Gastrocnemius medialis (tissue), 4 donors: ENCODE measurements around the gene NR2E1. TPM values are rescaled to one million over a fixed set of nuclear protein-coding genes. Genes with fewer than 3 reads are reported as not detected.

Experiments used
- ATAC-seq, 2 donors: fragments of 150-250 bp; one replicate each; pipeline ENCODE4 v1.9.1; 2016
- DNase-seq, 2 donors: peaks; one replicate each; pipeline ENCODE4 v3.0.0-alpha.2; 2019
- H3K27ac ChIP-seq, 4 donors: fragments of 200-600 bp; sonication (generic); 1 replicate in 1 of 4; 2 replicates in 3 of 4; pipeline ENCODE4 v1.5.1; 2016 to 2018; ENCODE audit warnings: mild to moderate bottlenecking in 2 of 4, moderate library complexity in 1 of 4
- H3K27me3 ChIP-seq, 3 donors: fragments of 200-600 bp; sonication (generic) in 2 of 3; 1 replicate in 1 of 3; 2 replicates in 2 of 3; pipeline versions ENCODE4 v1.5.1 to v1.6.0; 2016 to 2019; ENCODE audit warnings: mild to moderate bottlenecking in 1 of 3, moderate library complexity in 1 of 3
- H3K36me3 ChIP-seq, 2 donors: fragments of 200-600 bp; sonication (generic) in 1 of 2; one replicate each; pipeline ENCODE4 v1.5.1; 2017 to 2018
- H3K4me1 ChIP-seq, 2 donors: fragments of 200-600 bp; sonication (generic) in 1 of 2; one replicate each; pipeline ENCODE4 v1.5.1; 2016 to 2017; ENCODE audit warnings: mild to moderate bottlenecking in 2 of 2
- H3K4me3 ChIP-seq, 4 donors: fragments of 200-600 bp; sonication (generic) in 3 of 4; 1 replicate in 1 of 4; 2 replicates in 3 of 4; pipeline ENCODE4 v1.5.1; 2016 to 2019; ENCODE audit warnings: mild to moderate bottlenecking in 2 of 4
- H3K9me3 ChIP-seq, 3 donors: fragments of 200-600 bp; sonication (generic) in 2 of 3; 1 replicate in 1 of 3; 2 replicates in 2 of 3; pipeline ENCODE4 v1.5.1; 2016 to 2019
- CTCF ChIP-seq, 5 experiments: fragments of 450-650 bp in 3 of 5; fragments of 200-600 bp in 2 of 5; sonication (generic) in 2 of 5; IDR thresholded peaks in 4 of 5; conservative IDR thresholded peaks in 1 of 5; 1 replicate in 4 of 5; 2 replicates in 1 of 5; pipeline ENCODE4 v1.5.1; 2016 to 2019; ENCODE audit warnings: antibody characterized with exemption in 5 of 5, mild to moderate bottlenecking in 3 of 5, moderate library complexity in 3 of 5
- POLR2A ChIP-seq, 2 donors: fragments of 450-650 bp; IDR thresholded peaks; one replicate each; pipeline ENCODE4 v1.6.1; 2017; ENCODE audit warnings: antibody characterized with exemption in 2 of 2, mild to moderate bottlenecking in 2 of 2, moderate library complexity in 2 of 2
- in situ Hi-C, 4 donors: fragments of 200-750 bp; cut with MboI; loops; one replicate each; pipeline versions ENCODE4 v1.15.0 to v1.8.0; 2017; ENCODE audit warnings: low sequenced_read_pairs in 4 of 4
- intact Hi-C: fragments of 100-400 bp; cut with DNase I; formaldehyde crosslinking; loops from one replicate; pipeline ENCODE4 v1.15.1; 2023; ENCODE audit warnings: low total_unique reads
- total RNA-seq, 4 donors: library from RNA; depleted of rRNA; stranded (reverse); fragments of >200 nt; gene quantifications; one replicate each; pipeline versions ENCODE4 v1.1.0 to v1.2.3, GENCODE V29; 2016

Gene NR2E1
- total RNA-seq, 4 donors from 2014 or later = not detected

GRCh38 chr6:108193131-108193530, 27.3 kb downstream of the NR2E1 start:
- TF ChIP-seq CTCF (IDR thresholded peaks at IDR 0.05 in 4 of 5, conservative IDR thresholded peaks at IDR 0.05 in 1 of 5) = no peak
- TF ChIP-seq POLR2A (IDR thresholded peaks at IDR 0.05) = no peak
- in situ Hi-C loops = no loop called here
- no peak overlapping the region for H3K4me3 ChIP-seq
- intact Hi-C loops = no loop called here
- H3K9me3 ChIP-seq = no peaks in the 10 kb centered on the region
- ATAC-seq (no peak), DNase-seq (no peak)
- no peaks in the 10 kb centered on the region for H3K36me3 ChIP-seq
- H3K27ac ChIP-seq = no peak overlapping the region
- H3K4me1 ChIP-seq = no peaks in the 10 kb centered on the region
- no peaks in the 10 kb centered on the region for H3K27me3 ChIP-seq

GRCh38 chr6:108193835-108194234, 28.0 kb downstream of the NR2E1 start:
- H3K9me3 ChIP-seq = no peaks in the 10 kb centered on the region
- in situ Hi-C loops = no loop called here
- no peaks in the 10 kb centered on the region for H3K36me3 ChIP-seq
- H3K27ac ChIP-seq = no peak overlapping the region
- no peak for DNase-seq
- intact Hi-C loops = no loop called here
- no peaks in the 10 kb centered on the region for H3K27me3 ChIP-seq
- H3K4me3 ChIP-seq = no peak overlapping the region
- H3K4me1 ChIP-seq = no peaks in the 10 kb centered on the region
- TF ChIP-seq CTCF (IDR thresholded peaks at IDR 0.05 in 4 of 5, conservative IDR thresholded peaks at IDR 0.05 in 1 of 5) = no peak
- TF ChIP-seq POLR2A (IDR thresholded peaks at IDR 0.05) = no peak
- ATAC-seq = no peak

- Histone ChIP-seq H3K4me3 (no peak overlapping the region), H3K27ac (no peak overlapping the region), H3K36me3 (no peaks in the 10 kb centered on the region), H3K9me3 (no peaks in the 10 kb centered on the region), H3K27me3 (no peaks in the 10 kb centered on the region), H3K4me1 (no peaks in the 10 kb centered on the region)
- ATAC-seq = no peak
- DNase-seq = no peak
- intact Hi-C loops (no loop called here), in situ Hi-C loops (no loop called here)
- no peak for TF ChIP-seq POLR2A (IDR thresholded peaks at IDR 0.05)
These were observed 28.7 kb downstream of the NR2E1 start for GRCh38 chr6:108194503-108194902.

- intact Hi-C loops (no loop called here), in situ Hi-C loops (no loop called here)
- Histone ChIP-seq H3K4me1 (no peaks in the 10 kb centered on the region), H3K27ac (no peak overlapping the region), H3K9me3 (no peaks in the 10 kb centered on the region), H3K27me3 (no peaks in the 10 kb centered on the region), H3K4me3 (no peak overlapping the region), H3K36me3 (no peaks in the 10 kb centered on the region)
- TF ChIP-seq POLR2A (IDR thresholded peaks at IDR 0.05) (no peak), CTCF (IDR thresholded peaks at IDR 0.05 in 4 of 5, conservative IDR thresholded peaks at IDR 0.05 in 1 of 5) (no peak)
- no peak for ATAC-seq
- no peak for DNase-seq
These were observed 29.4 kb downstream of the NR2E1 start for GRCh38 chr6:108195209-108195608.

- Histone ChIP-seq H3K4me3 (no peak overlapping the region), H3K4me1 (peaks cover 7 to 8% of the 10 kb centered on the region in 2 donors), H3K36me3 (no peaks in the 10 kb centered on the region), H3K27me3 (no peaks in the 10 kb centered on the region), H3K9me3 (no peaks in the 10 kb centered on the region), H3K27ac (no peak overlapping the region)
- no peak for ATAC-seq
- intact Hi-C loops (no loop called here), in situ Hi-C loops (no loop called here)
- no peak for DNase-seq
- TF ChIP-seq POLR2A (IDR thresholded peaks at IDR 0.05) (no peak), CTCF (IDR thresholded peaks at IDR 0.05 in 4 of 5, conservative IDR thresholded peaks at IDR 0.05 in 1 of 5) (no peak)
These were observed 33.1 kb downstream of the NR2E1 start for GRCh38 chr6:108198761-108199498.
